IMR-90 (cell line): ENCODE measurements around the gene ASS1. TPM values are rescaled to one million over a fixed set of nuclear protein-coding genes. Genes with fewer than 3 reads are reported as not detected.
A peak's percentile ranks its signal among the peaks of the same experiment; 100 is the strongest.

Source experiments
- ATAC-seq: fragments of 200-7000 bp; cut with Tn5 transposase; 2 replicates; pipeline ENCODE4 v1.9.1; 2020; ENCODE audit warnings: low read depth, mild to moderate bottlenecking, moderate library complexity
- BruUV-seq: library from RNA; stranded (reverse); fragments of 400-500 nt; replicated peaks from 2 replicates; lab custom pipeline; 2021; lab: Mats Ljungman, UMichigan
- CTCF ChIA-PET: fragments of 300-600 bp; formaldehyde crosslinking; extraction: SDS; loops from one replicate; lab custom pipeline; 2021; ENCODE audit warnings: antibody characterized with exemption; lab: Yijun Ruan, JAX
- POLR2A ChIA-PET: fragments of 300-600 bp; sonication (Branson Sonifier 250); formaldehyde crosslinking; loops from one replicate; lab custom pipeline; 2022; ENCODE audit warnings: antibody characterized with exemption; ENCODE audit not compliant: unreplicated experiment; lab: Charles Lee
- DNase-seq: peaks from one replicate; pipeline ENCODE4 v3.0.0; 2013
- H2AFZ ChIP-seq: replicated peaks from 2 replicates; pipeline ENCODE3; 2013; ENCODE audit warnings: low read length, mild to moderate bottlenecking; ENCODE audit not compliant: poor library complexity
- H2AK5ac ChIP-seq: 2 replicates; pipeline ENCODE4 v1.6.1; 2013; ENCODE audit warnings: low read depth, low read length, inconsistent platforms
- H2AK9ac ChIP-seq: replicated peaks from 2 replicates; pipeline ENCODE3; 2013; ENCODE audit warnings: mild to moderate bottlenecking, low read depth, low read length, moderate library complexity; ENCODE audit not compliant: poor library complexity
- H2BK120ac ChIP-seq: 2 replicates; pipeline ENCODE4 v1.6.1; 2013; ENCODE audit warnings: low read depth, low read length, inconsistent platforms
- H2BK15ac ChIP-seq: 3 replicates; pipeline ENCODE4 v1.6.1; 2013; ENCODE audit warnings: low read depth, low read length, inconsistent platforms
- H2BK20ac ChIP-seq: 2 replicates; pipeline ENCODE4 v1.6.1; 2013; ENCODE audit warnings: low read depth, mild to moderate bottlenecking, inconsistent platforms, low read length, moderate library complexity
- H2BK5ac ChIP-seq: 2 replicates; pipeline ENCODE4 v1.6.1; 2013; ENCODE audit warnings: mild to moderate bottlenecking, low read depth, low read length, inconsistent platforms; ENCODE audit not compliant: poor library complexity, severe bottlenecking
- H3K14ac ChIP-seq: replicated peaks from 2 replicates; pipeline ENCODE4 v1.6.1; 2013; ENCODE audit warnings: low read depth, low read length, inconsistent platforms
- H3K18ac ChIP-seq: 2 replicates; pipeline ENCODE4 v1.6.1; 2013; ENCODE audit warnings: low read depth, low read length, control low read depth
- H3K23ac ChIP-seq: 2 replicates; pipeline ENCODE4 v1.6.1; 2013; ENCODE audit warnings: low read depth, low read length, inconsistent platforms
- H3K27ac ChIP-seq: 2 replicates; pipeline ENCODE4 v1.5.1; 2013; ENCODE audit warnings: mild to moderate bottlenecking, control low read depth, low read length; ENCODE audit not compliant: insufficient read depth
- H3K27me3 ChIP-seq: 2 replicates; pipeline ENCODE4 v1.6.1; 2013; ENCODE audit warnings: low read length; ENCODE audit not compliant: control insufficient read depth, insufficient read depth
- H3K36me3 ChIP-seq: 2 replicates; pipeline ENCODE4 v1.6.1; 2013; ENCODE audit warnings: low read length, mixed read lengths; ENCODE audit not compliant: control insufficient read depth, insufficient read depth
- H3K4ac ChIP-seq: 2 replicates; pipeline ENCODE4 v1.6.1; 2013; ENCODE audit warnings: low read depth, low read length, inconsistent platforms
- H3K4me1 ChIP-seq: 2 replicates; pipeline ENCODE4 v1.6.1; 2013; ENCODE audit warnings: low read length, mixed read lengths; ENCODE audit not compliant: control insufficient read depth, insufficient read depth
- H3K4me2 ChIP-seq: 2 replicates; pipeline ENCODE4 v1.6.1; 2013; ENCODE audit warnings: low read depth, mild to moderate bottlenecking, control low read depth, low read length, moderate library complexity
- H3K4me3 ChIP-seq: 2 replicates; pipeline ENCODE4 v1.5.1; 2013; ENCODE audit warnings: low read depth, mild to moderate bottlenecking, control low read depth, low read length, moderate library complexity; ENCODE audit not compliant: insufficient read depth
- H3K56ac ChIP-seq: 2 replicates; pipeline ENCODE4 v1.6.1; 2013; ENCODE audit warnings: low read length, inconsistent platforms; ENCODE audit not compliant: insufficient read depth; ENCODE audit errors: extremely low read depth
- H3K79me1 ChIP-seq, 2 experiments: 2 replicates each; pipeline ENCODE4 v1.6.1; 2013; ENCODE audit warnings: low read length in 2 of 2, inconsistent platforms in 1 of 2, low read depth in 1 of 2
- H3K9ac ChIP-seq: 2 replicates; pipeline ENCODE4 v1.6.1; 2013; ENCODE audit warnings: low read depth, low read length, control low read depth
- H3K9me1 ChIP-seq: 2 replicates; pipeline ENCODE4 v1.6.1; 2013; ENCODE audit warnings: low read length, inconsistent platforms; ENCODE audit not compliant: insufficient read depth
- H3K9me3 ChIP-seq: 2 replicates; pipeline ENCODE4 v1.6.1; 2013; ENCODE audit warnings: low read length; ENCODE audit not compliant: control insufficient read depth, insufficient read depth
- H4K20me1 ChIP-seq: 2 replicates; pipeline ENCODE4 v1.6.1; 2013; ENCODE audit warnings: low read length, inconsistent platforms; ENCODE audit not compliant: insufficient read depth
- H4K5ac ChIP-seq: 2 replicates; pipeline ENCODE4 v1.6.1; 2013; ENCODE audit warnings: mild to moderate bottlenecking, low read depth, low read length, control low read depth
- H4K8ac ChIP-seq, 2 experiments: 2 replicates each; pipeline ENCODE4 v1.6.1; 2013; ENCODE audit warnings: low read depth in 2 of 2, low read length in 2 of 2, control low read depth in 1 of 2, inconsistent platforms in 1 of 2
- H4K91ac ChIP-seq: 2 replicates; pipeline ENCODE4 v1.6.1; 2013; ENCODE audit warnings: low read depth, low read length, inconsistent platforms; ENCODE audit not compliant: insufficient read depth
- BHLHE40 ChIP-seq: fragments of 150-350 bp; IDR thresholded peaks from 2 replicates; pipeline ENCODE4 v1.6.1; 2016; ENCODE audit warnings: mild to moderate bottlenecking, low read depth, low read length
- CEBPB ChIP-seq: IDR thresholded peaks from 2 replicates; pipeline ENCODE4 v1.6.1; 2012; ENCODE audit warnings: low read depth, low read length, improper control_type of control experiment
- CHD1 ChIP-seq: IDR thresholded peaks from 2 replicates; pipeline ENCODE4 v1.6.1; 2012; ENCODE audit warnings: low read depth, low read length, improper control_type of control experiment
- FOS ChIP-seq: fragments of 150-350 bp; IDR thresholded peaks from 2 replicates; pipeline ENCODE4 v1.6.1; 2016; ENCODE audit warnings: low read depth, low read length
- MAFK ChIP-seq: IDR thresholded peaks from 2 replicates; pipeline ENCODE4 v1.6.1; 2012; ENCODE audit warnings: low read depth, low read length, improper control_type of control experiment
- MAZ ChIP-seq: IDR thresholded peaks from 2 replicates; pipeline ENCODE4 v1.6.1; 2012; ENCODE audit warnings: low read depth, mild to moderate bottlenecking, low read length, improper control_type of control experiment, moderate library complexity, borderline replicate concordance
- MXI1 ChIP-seq: IDR thresholded peaks from 2 replicates; pipeline ENCODE4 v1.6.1; 2012; ENCODE audit warnings: low read depth, mild to moderate bottlenecking, low read length, moderate library complexity, borderline replicate concordance
- NFE2L2 ChIP-seq: fragments of 150-350 bp; IDR thresholded peaks from 2 replicates; pipeline ENCODE4 v1.6.1; 2016; ENCODE audit warnings: low read depth, mild to moderate bottlenecking, low read length
- POLR2A ChIP-seq: IDR thresholded peaks from 2 replicates; pipeline ENCODE4 v1.6.1; 2012; ENCODE audit warnings: mild to moderate bottlenecking, low read depth, low read length
- RAD21 ChIP-seq: IDR thresholded peaks from 2 replicates; pipeline ENCODE4 v1.6.1; 2012; ENCODE audit warnings: low read length, improper control_type of control experiment
- RCOR1 ChIP-seq: IDR thresholded peaks from 2 replicates; pipeline ENCODE4 v1.6.1; 2012; ENCODE audit warnings: mild to moderate bottlenecking, low read length, improper control_type of control experiment; ENCODE audit not compliant: insufficient replicate concordance
- RFX5 ChIP-seq: IDR thresholded peaks from 2 replicates; pipeline ENCODE4 v1.8.0; 2012; ENCODE audit warnings: low read depth, mild to moderate bottlenecking, low read length, moderate library complexity
- SMC3 ChIP-seq: fragments of 150-350 bp; IDR thresholded peaks from 2 replicates; pipeline ENCODE4 v1.6.1; 2016; ENCODE audit warnings: low read depth, mild to moderate bottlenecking, antibody characterized with exemption, low read length, moderate library complexity
- WGBS, 2 experiments: methylation state at CpG; one replicate each; pipeline versions ENCODE4 v1.1.5 to v1.1.7; 2013; ENCODE audit warnings: missing lambda C conversion rate in 2 of 2; ENCODE audit not compliant: insufficient read length in 1 of 2; ENCODE audit errors: extremely low coverage in 2 of 2; 5-methylcytosine and 5-hydroxymethylcytosine counted together
- dilution Hi-C: fragments of 300-500 bp; cut with HindIII; formaldehyde crosslinking; loops from one replicate; pipeline ENCODE4 v1.14.3; 2018; ENCODE audit warnings: low sequenced_read_pairs; ENCODE audit not compliant: unreplicated experiment
- in situ Hi-C: fragments of 300-500 bp; cut with MboI; formaldehyde crosslinking; loops from 3 replicates; pipeline ENCODE4 v1.14.3; 2019; ENCODE audit warnings: low sequenced_read_pairs, inconsistent platforms, mixed read lengths
- intact Hi-C: fragments of 100-400 bp; cut with micrococcal nuclease; formaldehyde crosslinking; loops from 2 replicates; pipeline ENCODE4 v1.10.0; 2022
- polyA plus RNA-seq, 3 experiments: library from polyadenylated mRNA; depleted of rRNA; stranded (reverse); fragments of >200 nt; gene quantifications; 2 replicates each; pipeline ENCODE4 v1.2.3, GENCODE V29; 2012; ENCODE audit warnings: low replicate concordance in 1 of 3
- total RNA-seq: library from RNA; depleted of rRNA; stranded (reverse); fragments of >200 nt; gene quantifications from 2 replicates; pipeline ENCODE4 v1.2.3, GENCODE V29; 2012
- TF ChIP-seq, protein P1 (sequence below): fragments of 150-350 bp; IDR thresholded peaks from 2 replicates; pipeline ENCODE4 v1.6.1; 2017; ENCODE audit warnings: mild to moderate bottlenecking, antibody characterized with exemption, low read length, low read depth
- TF ChIP-seq, protein P2 (sequence below): conservative IDR thresholded peaks from 2 replicates; pipeline ENCODE4 v1.5.1; 2012; ENCODE audit warnings: mild to moderate bottlenecking, low read depth, low read length, improper control_type of control experiment
- TF ChIP-seq, protein P3 (sequence below): fragments of 150-350 bp; IDR thresholded peaks from 2 replicates; pipeline ENCODE4 v1.6.1; 2016; ENCODE audit warnings: low read depth, mild to moderate bottlenecking, low read length, moderate library complexity, borderline replicate concordance

ASS1 gene
- total and polyA plus RNA-seq, 2 of the 4 experiments (the other 2 are of a cell fraction) = 39.6 to 41.9 TPM

DNA sequence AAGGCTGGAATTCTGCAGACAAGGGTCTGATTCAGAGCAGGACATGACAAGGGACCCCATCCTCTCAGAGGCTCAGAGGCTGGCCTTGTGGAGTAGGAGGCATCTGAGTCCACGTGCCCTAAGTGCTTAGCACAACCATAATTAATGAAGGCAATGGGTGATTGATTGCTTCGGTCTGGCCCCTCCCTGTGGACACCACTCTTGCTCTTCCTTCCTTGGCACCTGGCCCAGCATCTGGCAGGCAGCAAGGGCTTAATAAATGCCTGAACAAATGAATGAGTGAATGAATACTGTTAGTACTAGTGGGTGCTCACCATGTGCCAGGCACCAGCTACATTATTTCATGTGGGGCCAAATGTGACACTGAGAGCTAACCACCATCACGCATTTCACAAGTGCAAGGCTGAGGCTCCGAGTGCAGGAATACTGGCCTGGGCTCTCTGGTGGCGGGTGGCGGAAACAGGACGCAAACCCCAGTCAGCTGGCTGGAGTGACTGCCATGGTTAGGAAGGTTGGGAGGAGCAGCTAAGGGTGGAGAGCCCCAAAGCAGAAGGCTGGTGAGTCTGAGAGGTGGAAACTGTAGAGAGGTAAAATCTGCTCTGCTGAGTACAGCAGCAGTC lies 53.6 kb downstream of the ASS1 start:
- POLR2A ChIA-PET = no interaction called here
- intact Hi-C loops (no loop called here), in situ Hi-C loops (no loop called here), dilution Hi-C loops (no loop called here)
- no peak overlapping the region for H3K27ac ChIP-seq
- H3K18ac ChIP-seq = no peak overlapping the region
- H2BK15ac ChIP-seq = no peak overlapping the region
- DNase-seq (no peak), ATAC-seq (no peak)
- H3K79me1 ChIP-seq = no peaks in the 10 kb centered on the region
- H2AK9ac ChIP-seq = no peak overlapping the region
- TF ChIP-seq MAFK (no peak), BHLHE40 (no peak), POLR2A (no peak), CHD1 (no peak), SMC3 (no peak), FOS (no peak), CEBPB (no peak), RFX5 (no peak), RAD21 (no peak), RCOR1 (no peak), MAZ (no peak), NFE2L2 (no peak), MXI1 (no peak)
- TF ChIP-seq, protein P1, sequence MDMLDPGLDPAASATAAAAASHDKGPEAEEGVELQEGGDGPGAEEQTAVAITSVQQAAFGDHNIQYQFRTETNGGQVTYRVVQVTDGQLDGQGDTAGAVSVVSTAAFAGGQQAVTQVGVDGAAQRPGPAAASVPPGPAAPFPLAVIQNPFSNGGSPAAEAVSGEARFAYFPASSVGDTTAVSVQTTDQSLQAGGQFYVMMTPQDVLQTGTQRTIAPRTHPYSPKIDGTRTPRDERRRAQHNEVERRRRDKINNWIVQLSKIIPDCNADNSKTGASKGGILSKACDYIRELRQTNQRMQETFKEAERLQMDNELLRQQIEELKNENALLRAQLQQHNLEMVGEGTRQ = no peak
- TF ChIP-seq, protein P2, sequence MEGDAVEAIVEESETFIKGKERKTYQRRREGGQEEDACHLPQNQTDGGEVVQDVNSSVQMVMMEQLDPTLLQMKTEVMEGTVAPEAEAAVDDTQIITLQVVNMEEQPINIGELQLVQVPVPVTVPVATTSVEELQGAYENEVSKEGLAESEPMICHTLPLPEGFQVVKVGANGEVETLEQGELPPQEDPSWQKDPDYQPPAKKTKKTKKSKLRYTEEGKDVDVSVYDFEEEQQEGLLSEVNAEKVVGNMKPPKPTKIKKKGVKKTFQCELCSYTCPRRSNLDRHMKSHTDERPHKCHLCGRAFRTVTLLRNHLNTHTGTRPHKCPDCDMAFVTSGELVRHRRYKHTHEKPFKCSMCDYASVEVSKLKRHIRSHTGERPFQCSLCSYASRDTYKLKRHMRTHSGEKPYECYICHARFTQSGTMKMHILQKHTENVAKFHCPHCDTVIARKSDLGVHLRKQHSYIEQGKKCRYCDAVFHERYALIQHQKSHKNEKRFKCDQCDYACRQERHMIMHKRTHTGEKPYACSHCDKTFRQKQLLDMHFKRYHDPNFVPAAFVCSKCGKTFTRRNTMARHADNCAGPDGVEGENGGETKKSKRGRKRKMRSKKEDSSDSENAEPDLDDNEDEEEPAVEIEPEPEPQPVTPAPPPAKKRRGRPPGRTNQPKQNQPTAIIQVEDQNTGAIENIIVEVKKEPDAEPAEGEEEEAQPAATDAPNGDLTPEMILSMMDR = no peak
- TF ChIP-seq, protein P3, sequence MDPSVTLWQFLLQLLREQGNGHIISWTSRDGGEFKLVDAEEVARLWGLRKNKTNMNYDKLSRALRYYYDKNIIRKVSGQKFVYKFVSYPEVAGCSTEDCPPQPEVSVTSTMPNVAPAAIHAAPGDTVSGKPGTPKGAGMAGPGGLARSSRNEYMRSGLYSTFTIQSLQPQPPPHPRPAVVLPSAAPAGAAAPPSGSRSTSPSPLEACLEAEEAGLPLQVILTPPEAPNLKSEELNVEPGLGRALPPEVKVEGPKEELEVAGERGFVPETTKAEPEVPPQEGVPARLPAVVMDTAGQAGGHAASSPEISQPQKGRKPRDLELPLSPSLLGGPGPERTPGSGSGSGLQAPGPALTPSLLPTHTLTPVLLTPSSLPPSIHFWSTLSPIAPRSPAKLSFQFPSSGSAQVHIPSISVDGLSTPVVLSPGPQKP = no peak
- H3K14ac ChIP-seq = no peak overlapping the region
- WGBS, 2 experiments = 94% methylated on average over 5 of the region's 7 CpGs; no CpG with 5 or more reads in 1 of the 2 experiments
- H3K4me1 ChIP-seq = no peaks in the 10 kb centered on the region
- H4K8ac ChIP-seq = no peak overlapping the region
- no peak overlapping the region for H2AK5ac ChIP-seq
- no peak overlapping the region for H3K9ac ChIP-seq
- H2BK5ac ChIP-seq = no peak overlapping the region
- no peak overlapping the region for H2BK20ac ChIP-seq
- peaks cover 10% of the 10 kb centered on the region for H3K9me3 ChIP-seq
- no peak overlapping the region for H4K5ac ChIP-seq
- H4K20me1 ChIP-seq = 0 out of 2 replicates have a peak, but pooled peaks cover 5% of the 10 kb centered on the region
- H4K91ac ChIP-seq = no peak overlapping the region
- no TSS peak for BruUV-seq
- no peak overlapping the region for H3K4me2 ChIP-seq
- CTCF ChIA-PET = no interaction called here
- no peak overlapping the region for H3K23ac ChIP-seq
- peaks cover 8% of the 10 kb centered on the region; the same call in 1 of the 2 replicates for H3K36me3 ChIP-seq
- peak overlapping the region; percentile 23 for H2AFZ ChIP-seq
- H3K56ac ChIP-seq = no peak overlapping the region
- H3K4me3 ChIP-seq = no peak overlapping the region
- H3K27me3 ChIP-seq = peaks cover 4% of the 10 kb centered on the region
- 0 out of 2 replicates have a peak, but pooled peaks cover 6% of the 10 kb centered on the region for H3K9me1 ChIP-seq
- no peak overlapping the region for H2BK120ac ChIP-seq
- no peak overlapping the region for H3K4ac ChIP-seq
